Right lobe of liver (tissue), 4 donors: Measurements from ENCODE around the gene PLXNB2.

Experiments used
- POLR2A ChIP-seq: fragments of 450-650 bp; IDR thresholded peaks from one replicate; pipeline ENCODE4 v1.6.1; 2017; ENCODE audit warnings: antibody characterized with exemption, mild to moderate bottlenecking
- TF ChIP-seq, protein P1 (sequence below), 4 donors: fragments of 200-600 bp in 3 of 4; fragments of 450-650 bp in 1 of 4; IDR thresholded peaks; one replicate each; pipeline versions ENCODE4 v1.5.1 to v1.8.0; 2016 to 2022; ENCODE audit warnings: antibody characterized with exemption in 4 of 4, mild to moderate bottlenecking in 2 of 4
- donor health status: DM: no; HTN: no; CAD: no.
- donor health status: DM: no; HTN: no; CAD: no.
- donor health status: DM: no; HTN: yes; CAD: no.

DNA sequence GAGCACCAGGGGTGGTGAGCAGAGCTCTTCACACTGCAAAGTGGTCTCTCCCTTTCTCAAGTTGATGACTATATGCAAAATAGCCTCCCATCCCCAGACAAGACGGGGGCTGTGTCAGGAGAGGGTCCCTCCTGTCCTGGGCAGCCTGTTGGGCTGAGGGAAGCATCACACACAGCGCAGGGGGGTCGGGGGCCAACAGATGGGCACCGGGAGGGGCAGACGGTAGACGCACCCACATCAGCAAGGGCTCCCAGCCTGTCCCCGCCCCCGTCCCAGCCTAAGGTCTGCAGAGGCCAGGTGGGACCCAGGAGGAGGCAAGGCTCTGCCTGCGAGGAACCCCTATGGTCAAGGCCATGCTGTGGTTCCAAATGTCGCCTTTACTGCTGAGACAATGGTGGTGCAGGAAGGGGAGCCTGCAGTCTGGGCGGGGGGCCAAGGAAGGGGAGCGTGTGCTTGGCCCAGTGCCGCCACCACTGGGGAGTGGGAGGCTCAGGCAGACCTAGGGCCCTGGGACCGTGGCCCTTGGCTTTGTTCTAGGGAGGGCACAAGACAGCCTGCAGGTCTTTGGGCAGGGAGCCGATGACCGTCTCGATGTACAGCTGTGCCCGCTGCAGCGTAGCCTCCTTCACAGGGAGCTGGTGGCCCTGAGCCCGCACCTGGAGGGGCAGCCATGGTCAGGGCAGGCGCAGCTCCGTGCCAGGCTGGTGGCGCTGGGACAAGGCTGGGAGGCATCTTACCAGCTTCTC lies 4.3 kb upstream of the PLXNB2 start:
- TF ChIP-seq, protein P1, sequence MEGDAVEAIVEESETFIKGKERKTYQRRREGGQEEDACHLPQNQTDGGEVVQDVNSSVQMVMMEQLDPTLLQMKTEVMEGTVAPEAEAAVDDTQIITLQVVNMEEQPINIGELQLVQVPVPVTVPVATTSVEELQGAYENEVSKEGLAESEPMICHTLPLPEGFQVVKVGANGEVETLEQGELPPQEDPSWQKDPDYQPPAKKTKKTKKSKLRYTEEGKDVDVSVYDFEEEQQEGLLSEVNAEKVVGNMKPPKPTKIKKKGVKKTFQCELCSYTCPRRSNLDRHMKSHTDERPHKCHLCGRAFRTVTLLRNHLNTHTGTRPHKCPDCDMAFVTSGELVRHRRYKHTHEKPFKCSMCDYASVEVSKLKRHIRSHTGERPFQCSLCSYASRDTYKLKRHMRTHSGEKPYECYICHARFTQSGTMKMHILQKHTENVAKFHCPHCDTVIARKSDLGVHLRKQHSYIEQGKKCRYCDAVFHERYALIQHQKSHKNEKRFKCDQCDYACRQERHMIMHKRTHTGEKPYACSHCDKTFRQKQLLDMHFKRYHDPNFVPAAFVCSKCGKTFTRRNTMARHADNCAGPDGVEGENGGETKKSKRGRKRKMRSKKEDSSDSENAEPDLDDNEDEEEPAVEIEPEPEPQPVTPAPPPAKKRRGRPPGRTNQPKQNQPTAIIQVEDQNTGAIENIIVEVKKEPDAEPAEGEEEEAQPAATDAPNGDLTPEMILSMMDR (IDR thresholded peaks at IDR 0.05) = no peak
- no peak for TF ChIP-seq POLR2A
